HL-60 (cell line): ENCODE data around the gene SLC35A4.

Experiments used
- DNase-seq, 2 experiments: peaks; one replicate each; pipeline ENCODE4 v3.0.0-alpha.2; 2010 to 2020; ENCODE audit warnings: low read depth in 1 of 2, low spot score in 1 of 2
- H3K27ac ChIP-seq: fragments of 250-450 bp; sonication (Bioruptor Pico); replicated peaks from 2 replicates; pipeline ENCODE4 v1.5.1; 2020; ENCODE audit warnings: mild to moderate bottlenecking, moderate library complexity
- H3K27me3 ChIP-seq: fragments of 250-450 bp; sonication (Bioruptor Pico); 2 replicates; pipeline ENCODE4 v1.5.1; 2021; ENCODE audit warnings: mild to moderate bottlenecking, moderate library complexity; ENCODE audit not compliant: insufficient read depth, poor library complexity, severe bottlenecking
- H3K4me3 ChIP-seq: replicated peaks from 2 replicates; pipeline ENCODE4 v1.5.1; 2011; ENCODE audit warnings: mild to moderate bottlenecking, control low read depth, low read length; ENCODE audit not compliant: insufficient read depth
- GABPA ChIP-seq: IDR thresholded peaks from 2 replicates; pipeline ENCODE4 v1.6.1; 2012; ENCODE audit warnings: low read depth
- POLR2AphosphoS5 ChIP-seq: IDR thresholded peaks from 2 replicates; pipeline ENCODE4 v1.6.1; 2012; ENCODE audit warnings: low read depth
- SPI1 ChIP-seq: IDR thresholded peaks from 2 replicates; pipeline ENCODE4 v1.6.1; 2012; ENCODE audit warnings: low read depth, mild to moderate bottlenecking, borderline replicate concordance
- TF ChIP-seq, protein P1 (sequence below): IDR thresholded peaks from 2 replicates; pipeline ENCODE4 v1.6.1; 2012; ENCODE audit warnings: low read depth; ENCODE audit not compliant: insufficient replicate concordance
- TF ChIP-seq, protein P2 (sequence below): IDR thresholded peaks from one replicate; pipeline ENCODE4 v1.5.1; 2011; ENCODE audit warnings: low read length, control low read depth, inconsistent platforms; ENCODE audit not compliant: insufficient read depth

SLC35A4 gene

DNA sequence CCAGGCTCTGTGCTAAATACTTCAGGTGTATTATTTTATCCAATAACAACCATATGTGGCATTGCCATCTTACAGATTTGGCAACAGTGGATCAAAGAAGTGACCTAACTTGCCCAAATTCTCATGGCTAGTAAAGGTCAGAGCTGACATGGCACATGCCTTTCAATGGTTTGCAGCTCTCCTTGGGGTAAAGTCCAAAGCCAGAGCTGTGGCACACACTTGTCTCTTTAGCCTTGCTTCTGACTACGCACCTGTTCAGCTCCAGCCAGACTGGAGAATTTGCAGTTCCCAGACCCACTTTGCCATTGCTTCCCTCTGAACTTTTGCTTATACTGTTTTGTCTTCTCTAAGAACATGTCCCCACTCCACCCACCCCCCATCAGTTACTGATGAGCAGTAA, 5.9 kb downstream of the SLC35A4 start:
- TF ChIP-seq SPI1 (no peak), POLR2AphosphoS5 (no peak), GABPA (no peak)
- TF ChIP-seq, protein P1, sequence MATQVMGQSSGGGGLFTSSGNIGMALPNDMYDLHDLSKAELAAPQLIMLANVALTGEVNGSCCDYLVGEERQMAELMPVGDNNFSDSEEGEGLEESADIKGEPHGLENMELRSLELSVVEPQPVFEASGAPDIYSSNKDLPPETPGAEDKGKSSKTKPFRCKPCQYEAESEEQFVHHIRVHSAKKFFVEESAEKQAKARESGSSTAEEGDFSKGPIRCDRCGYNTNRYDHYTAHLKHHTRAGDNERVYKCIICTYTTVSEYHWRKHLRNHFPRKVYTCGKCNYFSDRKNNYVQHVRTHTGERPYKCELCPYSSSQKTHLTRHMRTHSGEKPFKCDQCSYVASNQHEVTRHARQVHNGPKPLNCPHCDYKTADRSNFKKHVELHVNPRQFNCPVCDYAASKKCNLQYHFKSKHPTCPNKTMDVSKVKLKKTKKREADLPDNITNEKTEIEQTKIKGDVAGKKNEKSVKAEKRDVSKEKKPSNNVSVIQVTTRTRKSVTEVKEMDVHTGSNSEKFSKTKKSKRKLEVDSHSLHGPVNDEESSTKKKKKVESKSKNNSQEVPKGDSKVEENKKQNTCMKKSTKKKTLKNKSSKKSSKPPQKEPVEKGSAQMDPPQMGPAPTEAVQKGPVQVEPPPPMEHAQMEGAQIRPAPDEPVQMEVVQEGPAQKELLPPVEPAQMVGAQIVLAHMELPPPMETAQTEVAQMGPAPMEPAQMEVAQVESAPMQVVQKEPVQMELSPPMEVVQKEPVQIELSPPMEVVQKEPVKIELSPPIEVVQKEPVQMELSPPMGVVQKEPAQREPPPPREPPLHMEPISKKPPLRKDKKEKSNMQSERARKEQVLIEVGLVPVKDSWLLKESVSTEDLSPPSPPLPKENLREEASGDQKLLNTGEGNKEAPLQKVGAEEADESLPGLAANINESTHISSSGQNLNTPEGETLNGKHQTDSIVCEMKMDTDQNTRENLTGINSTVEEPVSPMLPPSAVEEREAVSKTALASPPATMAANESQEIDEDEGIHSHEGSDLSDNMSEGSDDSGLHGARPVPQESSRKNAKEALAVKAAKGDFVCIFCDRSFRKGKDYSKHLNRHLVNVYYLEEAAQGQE: no peak
- TF ChIP-seq, protein P2, sequence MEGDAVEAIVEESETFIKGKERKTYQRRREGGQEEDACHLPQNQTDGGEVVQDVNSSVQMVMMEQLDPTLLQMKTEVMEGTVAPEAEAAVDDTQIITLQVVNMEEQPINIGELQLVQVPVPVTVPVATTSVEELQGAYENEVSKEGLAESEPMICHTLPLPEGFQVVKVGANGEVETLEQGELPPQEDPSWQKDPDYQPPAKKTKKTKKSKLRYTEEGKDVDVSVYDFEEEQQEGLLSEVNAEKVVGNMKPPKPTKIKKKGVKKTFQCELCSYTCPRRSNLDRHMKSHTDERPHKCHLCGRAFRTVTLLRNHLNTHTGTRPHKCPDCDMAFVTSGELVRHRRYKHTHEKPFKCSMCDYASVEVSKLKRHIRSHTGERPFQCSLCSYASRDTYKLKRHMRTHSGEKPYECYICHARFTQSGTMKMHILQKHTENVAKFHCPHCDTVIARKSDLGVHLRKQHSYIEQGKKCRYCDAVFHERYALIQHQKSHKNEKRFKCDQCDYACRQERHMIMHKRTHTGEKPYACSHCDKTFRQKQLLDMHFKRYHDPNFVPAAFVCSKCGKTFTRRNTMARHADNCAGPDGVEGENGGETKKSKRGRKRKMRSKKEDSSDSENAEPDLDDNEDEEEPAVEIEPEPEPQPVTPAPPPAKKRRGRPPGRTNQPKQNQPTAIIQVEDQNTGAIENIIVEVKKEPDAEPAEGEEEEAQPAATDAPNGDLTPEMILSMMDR: no peak
- no peak overlapping the region for H3K4me3 ChIP-seq
- no peak for DNase-seq
- no peak overlapping the region for H3K27ac ChIP-seq
- no peaks in the 10 kb centered on the region for H3K27me3 ChIP-seq

DNA sequence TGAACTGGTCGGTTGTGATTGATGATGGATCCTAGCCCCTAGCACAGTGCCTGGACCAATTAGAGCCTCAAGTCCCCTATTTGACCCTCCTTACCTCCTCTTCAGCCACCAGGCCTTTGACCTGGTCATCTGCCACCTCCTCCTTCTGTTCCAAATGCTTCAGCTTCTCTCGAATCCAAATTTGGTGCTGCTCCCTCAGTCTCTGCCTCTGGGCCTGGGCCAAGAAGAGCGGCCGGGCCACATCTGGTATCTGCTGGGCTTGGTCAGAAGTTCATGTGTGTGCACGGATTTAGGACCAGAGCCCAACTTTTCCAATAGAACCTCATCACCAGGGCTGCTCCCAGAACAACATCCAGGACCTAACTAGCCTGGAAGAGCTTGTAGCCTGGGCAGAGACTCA, 6.5 kb downstream of the SLC35A4 start:
- no peak for DNase-seq
- TF ChIP-seq, protein P2: no peak
- TF ChIP-seq, protein P1: no peak
- no peak for TF ChIP-seq POLR2AphosphoS5
- no peak for TF ChIP-seq GABPA
- TF ChIP-seq SPI1: no peak
- H3K27ac ChIP-seq: no peak overlapping the region
- H3K4me3 ChIP-seq: no peak overlapping the region
- H3K27me3 ChIP-seq: no peaks in the 10 kb centered on the region

DNA sequence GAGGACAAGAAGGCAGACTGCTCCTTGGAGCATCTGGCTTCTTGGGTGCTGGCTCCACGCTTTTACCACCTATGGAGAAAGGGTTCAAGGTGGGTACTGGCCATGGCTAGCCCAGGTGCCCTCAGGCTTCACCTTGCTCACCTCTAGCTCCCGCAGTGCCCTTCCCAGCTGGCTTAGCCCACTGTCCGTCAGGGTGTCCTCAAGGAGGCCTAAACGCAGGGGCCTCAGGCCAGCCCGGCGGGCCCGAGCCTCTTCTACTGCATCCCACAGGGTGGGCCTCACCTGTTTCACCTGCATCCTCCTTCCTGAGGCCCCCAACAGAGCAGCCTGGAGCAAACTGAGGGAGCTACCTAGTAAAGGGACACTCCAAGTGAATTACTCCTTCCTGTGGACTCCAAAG, 9.1 kb downstream of the SLC35A4 start:
- TF ChIP-seq GABPA (no peak), SPI1 (no peak), POLR2AphosphoS5 (no peak)
- TF ChIP-seq, protein P1: no peak
- TF ChIP-seq, protein P2: no peak
- no peak for DNase-seq
- H3K27ac ChIP-seq: no peak overlapping the region
- H3K27me3 ChIP-seq: no peaks in the 10 kb centered on the region
- no peak overlapping the region for H3K4me3 ChIP-seq
